A673 (cell line): ENCODE measurements around the gene CEP164. TPM values are rescaled to one million over a fixed set of nuclear protein-coding genes. Genes with fewer than 3 reads are reported as not detected.

Source experiments
- BruUV-seq: library from RNA; stranded (reverse); fragments of 400-500 nt; replicated peaks from 2 replicates; lab custom pipeline; 2021; lab: Mats Ljungman, UMichigan
- CTCF ChIA-PET: fragments of 300-600 bp; sonication (Branson Sonifier 250); formaldehyde crosslinking; loops from one replicate; lab custom pipeline; 2022; ENCODE audit warnings: antibody characterized with exemption; lab: Charles Lee
- POLR2A ChIA-PET: fragments of 300-600 bp; sonication (Branson Sonifier 250); formaldehyde crosslinking; loops from one replicate; lab custom pipeline; 2022; ENCODE audit warnings: antibody characterized with exemption; ENCODE audit not compliant: low non-redundant PET; lab: Charles Lee
- DNase-seq: peaks from one replicate; pipeline ENCODE4 v3.0.0-alpha.2; 2015; ENCODE audit warnings: low spot score
- H3K27ac ChIP-seq: fragments of 200-600 bp; sonication (generic); 2 replicates; pipeline ENCODE4 v1.5.1; 2016; ENCODE audit warnings: mixed run types, low read depth, mild to moderate bottlenecking, mixed read lengths, antibody characterized with exemption, low read length; ENCODE audit not compliant: poor library complexity, severe bottlenecking
- H3K27me3 ChIP-seq: fragments of 200-600 bp; sonication (generic); replicated peaks from 2 replicates; pipeline ENCODE4 v1.6.1; 2017; ENCODE audit warnings: mixed run types, low read depth, mild to moderate bottlenecking, mixed read lengths, antibody characterized with exemption, low read length; ENCODE audit not compliant: insufficient read depth, poor library complexity
- H3K36me3 ChIP-seq: fragments of 200-600 bp; sonication (generic); 2 replicates; pipeline ENCODE4 v1.6.1; 2016; ENCODE audit warnings: mixed run types, mild to moderate bottlenecking, mixed read lengths, antibody characterized with exemption, low read length; ENCODE audit not compliant: insufficient read depth, poor library complexity, severe bottlenecking
- H3K4me1 ChIP-seq: fragments of 200-600 bp; sonication (generic); 2 replicates; pipeline ENCODE4 v1.6.1; 2017; ENCODE audit warnings: mixed run types, mild to moderate bottlenecking, mixed read lengths, antibody characterized with exemption, low read length; ENCODE audit not compliant: insufficient read depth, poor library complexity, severe bottlenecking
- H3K4me3 ChIP-seq: fragments of 200-600 bp; sonication (generic); 2 replicates; pipeline ENCODE4 v1.5.1; 2016; ENCODE audit warnings: low read depth, mixed run types, mild to moderate bottlenecking, mixed read lengths, low read length; ENCODE audit not compliant: poor library complexity, severe bottlenecking
- H3K9me3 ChIP-seq: fragments of 200-600 bp; sonication (generic); 2 replicates; pipeline ENCODE4 v1.6.1; 2016; ENCODE audit warnings: mixed run types, low read depth, mild to moderate bottlenecking, mixed read lengths, antibody characterized with exemption, low read length; ENCODE audit not compliant: poor library complexity, severe bottlenecking
- EZH2 ChIP-seq: fragments of 200-600 bp; sonication (generic); IDR thresholded peaks from 2 replicates; pipeline ENCODE4 v1.6.1; 2017; ENCODE audit warnings: borderline replicate concordance, low read depth, mild to moderate bottlenecking, mixed read lengths, antibody characterized with exemption, low read length; ENCODE audit not compliant: poor library complexity, severe bottlenecking
- intact Hi-C: fragments of 100-400 bp; cut with micrococcal nuclease; formaldehyde crosslinking; loops from one replicate; pipeline ENCODE4 v1.10.0; 2022; ENCODE audit not compliant: unreplicated experiment
- total RNA-seq: library from RNA; stranded (reverse); gene quantifications from 2 replicates; pipeline ENCODE4 v1.2.3, GENCODE V29; 2021
- TF ChIP-seq, protein P1 (sequence below): fragments of 300-800, 200-600 bp; sonication (generic); conservative IDR thresholded peaks from 2 replicates; pipeline ENCODE4 v1.5.1; 2017; ENCODE audit warnings: low read depth, mild to moderate bottlenecking, antibody characterized with exemption, low read length, moderate library complexity, mixed read lengths

CEP164 gene
- total RNA-seq, 1 experiment from 2014 or later = 39.4 TPM

DNA sequence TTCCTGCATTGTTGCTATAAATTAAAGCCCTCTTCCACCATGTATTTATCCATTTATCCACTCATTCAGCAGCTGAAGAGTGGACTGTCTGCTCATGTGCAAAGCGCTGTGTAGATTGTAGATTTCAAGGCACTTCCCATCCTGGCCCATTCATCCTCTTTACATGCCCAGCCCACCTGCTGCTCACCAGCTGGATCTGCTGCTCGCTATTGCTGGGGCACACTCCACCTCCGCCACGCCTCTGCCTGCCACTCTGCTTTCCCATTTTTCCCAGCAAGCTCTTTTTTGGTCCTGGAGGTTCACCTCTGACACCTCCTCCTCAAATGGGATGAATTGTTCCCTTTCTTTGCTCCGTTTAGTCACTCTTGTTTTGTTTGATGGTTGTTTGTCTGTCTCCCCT is 48.3 kb downstream of the CEP164 start:
- H3K9me3 ChIP-seq = no peaks in the 10 kb centered on the region
- no peaks in the 10 kb centered on the region for H3K27me3 ChIP-seq
- H3K4me1 ChIP-seq = no peaks in the 10 kb centered on the region
- peaks cover 4% of the 10 kb centered on the region for H3K36me3 ChIP-seq
- intact Hi-C loops = no loop called here
- CTCF ChIA-PET = no interaction called here
- POLR2A ChIA-PET = no interaction called here
- TF ChIP-seq EZH2 = no peak
- TF ChIP-seq, protein P1, sequence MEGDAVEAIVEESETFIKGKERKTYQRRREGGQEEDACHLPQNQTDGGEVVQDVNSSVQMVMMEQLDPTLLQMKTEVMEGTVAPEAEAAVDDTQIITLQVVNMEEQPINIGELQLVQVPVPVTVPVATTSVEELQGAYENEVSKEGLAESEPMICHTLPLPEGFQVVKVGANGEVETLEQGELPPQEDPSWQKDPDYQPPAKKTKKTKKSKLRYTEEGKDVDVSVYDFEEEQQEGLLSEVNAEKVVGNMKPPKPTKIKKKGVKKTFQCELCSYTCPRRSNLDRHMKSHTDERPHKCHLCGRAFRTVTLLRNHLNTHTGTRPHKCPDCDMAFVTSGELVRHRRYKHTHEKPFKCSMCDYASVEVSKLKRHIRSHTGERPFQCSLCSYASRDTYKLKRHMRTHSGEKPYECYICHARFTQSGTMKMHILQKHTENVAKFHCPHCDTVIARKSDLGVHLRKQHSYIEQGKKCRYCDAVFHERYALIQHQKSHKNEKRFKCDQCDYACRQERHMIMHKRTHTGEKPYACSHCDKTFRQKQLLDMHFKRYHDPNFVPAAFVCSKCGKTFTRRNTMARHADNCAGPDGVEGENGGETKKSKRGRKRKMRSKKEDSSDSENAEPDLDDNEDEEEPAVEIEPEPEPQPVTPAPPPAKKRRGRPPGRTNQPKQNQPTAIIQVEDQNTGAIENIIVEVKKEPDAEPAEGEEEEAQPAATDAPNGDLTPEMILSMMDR = no peak
- H3K4me3 ChIP-seq = no peak overlapping the region
- no peak for DNase-seq
- no peak overlapping the region for H3K27ac ChIP-seq
- BruUV-seq = no TSS peak

DNA sequence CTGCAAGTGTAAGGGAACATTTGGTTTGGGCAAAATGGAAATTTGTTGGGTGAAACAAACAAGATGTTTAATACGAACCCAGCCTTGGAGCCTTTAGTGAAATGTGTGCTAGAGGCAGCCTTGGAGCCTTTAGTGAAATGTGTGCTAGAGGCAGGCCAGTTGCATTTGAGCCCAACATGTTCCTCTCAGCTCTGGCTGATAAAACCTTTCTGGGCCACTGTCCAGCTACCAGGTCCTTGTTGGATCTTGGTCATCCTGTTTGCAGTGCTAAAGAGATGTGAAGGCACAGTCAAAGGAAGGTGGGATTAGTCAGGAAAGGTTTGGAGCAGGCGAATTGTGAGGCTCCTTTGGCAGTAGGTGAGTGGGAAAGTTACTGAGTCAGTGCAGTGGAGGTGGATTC is 48.9 kb downstream of the CEP164 start:
- Histone ChIP-seq H3K4me3 (no peak overlapping the region), H3K9me3 (no peaks in the 10 kb centered on the region), H3K27me3 (no peaks in the 10 kb centered on the region), H3K4me1 (no peaks in the 10 kb centered on the region), H3K36me3 (no peaks in the 10 kb centered on the region), H3K27ac (no peak overlapping the region)
- ChIA-PET POLR2A (no interaction called here), CTCF (no interaction called here)
- no peak for DNase-seq
- intact Hi-C loops = no loop called here
- TF ChIP-seq EZH2 = no peak
- TF ChIP-seq, protein P1 = no peak
- no TSS peak for BruUV-seq

DNA sequence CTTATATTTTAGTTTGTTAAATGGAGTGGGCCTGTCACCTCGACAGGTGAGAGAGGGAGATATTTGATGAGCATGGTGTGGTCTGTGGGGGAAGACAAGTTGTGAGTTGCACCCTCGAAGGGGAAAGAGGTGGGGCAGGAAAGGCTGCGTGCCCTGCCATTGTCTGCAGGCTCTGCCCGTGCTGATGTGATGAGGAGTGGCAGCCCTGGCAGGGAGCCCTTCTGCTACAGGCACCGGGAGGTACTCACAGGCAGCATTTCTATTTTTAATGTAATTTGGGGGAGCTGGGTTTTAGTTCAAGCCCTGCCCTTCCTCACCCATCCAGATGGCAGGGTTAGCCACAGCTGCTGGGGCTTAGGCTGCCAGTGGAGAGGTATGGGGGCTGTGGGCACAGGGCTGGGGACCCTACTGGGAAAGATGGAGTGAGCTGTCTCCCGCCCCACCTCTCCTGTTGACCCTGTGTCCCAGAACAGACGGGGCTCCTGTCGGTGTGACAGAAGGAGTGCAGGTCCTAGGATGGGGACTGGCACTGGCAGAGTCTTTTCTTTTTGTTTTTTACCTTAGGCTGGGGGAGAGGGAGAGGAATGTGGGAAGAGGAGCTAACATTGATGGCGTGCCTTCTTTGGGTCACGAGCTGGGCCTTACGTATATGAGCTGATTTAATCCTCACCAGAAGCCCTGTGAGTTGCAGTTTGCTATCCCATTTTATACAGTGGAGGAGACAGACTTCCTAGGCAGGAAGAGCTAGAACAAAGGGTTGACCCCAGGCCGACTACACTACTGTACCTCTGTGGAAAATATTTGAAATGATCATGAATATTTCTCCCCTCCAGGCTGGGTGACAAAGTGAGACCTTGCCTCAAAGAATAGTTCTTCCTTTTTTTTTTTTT is 51.6 kb downstream of the CEP164 start:
- intact Hi-C loops = no loop called here
- no peaks in the 10 kb centered on the region for H3K9me3 ChIP-seq
- no peaks in the 10 kb centered on the region for H3K27me3 ChIP-seq
- BruUV-seq = no TSS peak
- POLR2A ChIA-PET = no interaction called here
- H3K36me3 ChIP-seq = no peaks in the 10 kb centered on the region
- no peak for DNase-seq
- CTCF ChIA-PET = no interaction called here
- TF ChIP-seq EZH2 = no peak
- TF ChIP-seq, protein P1 = no peak
- no peak overlapping the region for H3K27ac ChIP-seq
- no peaks in the 10 kb centered on the region for H3K4me1 ChIP-seq
- H3K4me3 ChIP-seq = no peak overlapping the region
